C4-2B (cell line): ENCODE measurements around the gene PHC3.

ENCODE experiments used
- H3K27ac ChIP-seq: fragments of 450-650 bp; 2 replicates; pipeline ENCODE4 v1.5.1; 2017
- ZFX ChIP-seq: fragments of 450-650 bp; IDR thresholded peaks from 2 replicates; pipeline ENCODE4 v1.6.1; 2017
- TF ChIP-seq, protein P1 (sequence below): fragments of 450-650 bp; conservative IDR thresholded peaks from 2 replicates; pipeline ENCODE4 v1.5.1; 2017; ENCODE audit warnings: mild to moderate bottlenecking

The PHC3 gene

DNA sequence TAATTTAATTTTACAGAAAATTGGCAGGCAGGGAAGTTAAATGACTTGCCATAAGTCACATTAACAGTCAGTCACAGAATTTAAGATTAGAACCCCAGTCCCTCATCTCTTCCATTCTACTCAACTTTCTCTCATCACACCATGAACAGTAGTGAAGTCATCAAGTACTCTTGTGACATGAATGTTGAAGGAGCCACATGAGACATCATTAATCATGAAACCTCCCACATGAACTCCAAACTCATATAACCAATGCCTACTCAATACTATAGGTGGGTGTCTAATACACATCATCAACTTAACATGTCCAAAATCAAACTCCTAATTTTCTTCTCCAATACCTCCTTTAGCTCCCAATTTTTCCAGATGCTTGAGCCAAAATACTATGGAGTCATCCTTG, 19.5 kb downstream of the PHC3 start:
- TF ChIP-seq, protein P1, sequence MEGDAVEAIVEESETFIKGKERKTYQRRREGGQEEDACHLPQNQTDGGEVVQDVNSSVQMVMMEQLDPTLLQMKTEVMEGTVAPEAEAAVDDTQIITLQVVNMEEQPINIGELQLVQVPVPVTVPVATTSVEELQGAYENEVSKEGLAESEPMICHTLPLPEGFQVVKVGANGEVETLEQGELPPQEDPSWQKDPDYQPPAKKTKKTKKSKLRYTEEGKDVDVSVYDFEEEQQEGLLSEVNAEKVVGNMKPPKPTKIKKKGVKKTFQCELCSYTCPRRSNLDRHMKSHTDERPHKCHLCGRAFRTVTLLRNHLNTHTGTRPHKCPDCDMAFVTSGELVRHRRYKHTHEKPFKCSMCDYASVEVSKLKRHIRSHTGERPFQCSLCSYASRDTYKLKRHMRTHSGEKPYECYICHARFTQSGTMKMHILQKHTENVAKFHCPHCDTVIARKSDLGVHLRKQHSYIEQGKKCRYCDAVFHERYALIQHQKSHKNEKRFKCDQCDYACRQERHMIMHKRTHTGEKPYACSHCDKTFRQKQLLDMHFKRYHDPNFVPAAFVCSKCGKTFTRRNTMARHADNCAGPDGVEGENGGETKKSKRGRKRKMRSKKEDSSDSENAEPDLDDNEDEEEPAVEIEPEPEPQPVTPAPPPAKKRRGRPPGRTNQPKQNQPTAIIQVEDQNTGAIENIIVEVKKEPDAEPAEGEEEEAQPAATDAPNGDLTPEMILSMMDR, result no peak
- TF ChIP-seq ZFX, result no peak
- no peak overlapping the region for H3K27ac ChIP-seq

DNA sequence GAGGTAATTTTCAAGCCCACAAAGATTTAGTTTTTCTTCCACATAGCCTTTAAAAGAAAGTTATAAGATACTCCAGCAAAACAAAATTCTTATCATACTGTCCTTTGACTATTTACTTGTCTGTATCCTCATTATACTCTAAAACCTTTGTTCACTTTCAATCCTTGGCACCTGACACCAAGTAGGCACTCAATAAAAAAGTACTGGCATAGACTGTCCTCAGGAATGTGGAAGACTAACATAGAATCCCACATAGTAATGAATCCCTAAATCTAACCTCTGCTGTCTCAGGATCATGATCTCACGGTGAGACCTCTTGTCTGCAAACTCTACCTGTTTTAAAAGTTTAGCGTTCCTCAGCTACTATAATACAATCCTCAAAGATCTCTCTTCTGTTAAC, 21.6 kb downstream of the PHC3 start:
- H3K27ac ChIP-seq, result no peak overlapping the region
- TF ChIP-seq, protein P1, result no peak
- no peak for TF ChIP-seq ZFX

GRCh38 chr3:170159459-170159858, 22.1 kb downstream of the PHC3 start:
- no peak overlapping the region; the same call in 1 of the 2 replicates for H3K27ac ChIP-seq

GRCh38 chr3:170155604-170156003, 25.9 kb downstream of the PHC3 start:
- no peak overlapping the region for H3K27ac ChIP-seq
- TF ChIP-seq, protein P1, result no peak
- TF ChIP-seq ZFX, result no peak

More at GRCh38 chr3:170159459-170159858, 22.1 kb downstream of the PHC3 start:
- TF ChIP-seq, protein P1, result no peak
- no peak for TF ChIP-seq ZFX

DNA sequence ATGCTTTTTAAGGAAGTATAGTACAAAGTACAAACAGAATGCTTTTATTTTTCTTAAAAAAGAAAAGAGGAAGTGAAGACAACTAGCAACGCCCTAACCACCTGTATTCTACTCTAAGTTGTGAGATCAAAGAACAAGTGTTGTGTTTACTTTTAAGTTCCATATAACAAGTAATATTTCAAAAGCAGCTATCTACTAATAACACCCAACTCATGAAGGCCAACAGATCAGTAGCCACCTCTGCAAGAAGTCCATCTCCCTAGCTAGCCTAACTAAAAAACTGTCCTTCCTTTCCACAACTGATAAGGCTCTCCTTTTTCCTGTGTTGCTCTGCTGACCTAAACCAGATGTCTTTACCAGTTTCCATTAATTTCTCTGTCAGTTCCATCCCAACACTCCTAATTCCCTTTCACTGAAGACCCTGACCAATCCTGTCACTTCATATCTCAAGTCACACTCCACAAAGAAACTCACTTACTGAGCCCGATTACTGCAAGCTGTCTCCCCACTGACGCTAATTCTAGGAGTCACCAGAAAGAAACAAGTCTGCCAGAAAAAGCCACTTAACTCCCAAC, 26.9 kb downstream of the PHC3 start:
- H3K27ac ChIP-seq, result no peak overlapping the region

DNA sequence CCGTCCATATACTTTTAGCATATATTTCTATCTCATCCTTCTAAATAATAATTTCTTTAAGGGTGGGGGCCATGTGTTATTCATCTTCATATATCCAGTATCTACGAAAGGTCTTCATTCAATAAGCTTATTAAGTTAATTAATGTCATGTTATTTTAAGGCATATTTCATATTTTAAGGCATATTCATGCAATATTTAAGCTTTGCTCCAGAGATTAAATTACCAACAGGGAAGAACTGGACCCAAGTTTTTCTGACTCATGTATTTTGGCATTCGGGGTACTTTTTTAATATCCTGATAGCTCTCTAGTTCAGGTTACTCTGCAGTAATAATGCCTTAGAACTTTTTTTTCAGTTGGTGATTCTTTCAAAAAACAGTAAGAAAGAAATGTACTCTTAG, 27.4 kb downstream of the PHC3 start:
- H3K27ac ChIP-seq, result no peak overlapping the region
- TF ChIP-seq, protein P1, result no peak

More for the DNA sequence above, 26.9 kb downstream of the PHC3 start:
- TF ChIP-seq ZFX, result no peak
- TF ChIP-seq, protein P1, result no peak

DNA sequence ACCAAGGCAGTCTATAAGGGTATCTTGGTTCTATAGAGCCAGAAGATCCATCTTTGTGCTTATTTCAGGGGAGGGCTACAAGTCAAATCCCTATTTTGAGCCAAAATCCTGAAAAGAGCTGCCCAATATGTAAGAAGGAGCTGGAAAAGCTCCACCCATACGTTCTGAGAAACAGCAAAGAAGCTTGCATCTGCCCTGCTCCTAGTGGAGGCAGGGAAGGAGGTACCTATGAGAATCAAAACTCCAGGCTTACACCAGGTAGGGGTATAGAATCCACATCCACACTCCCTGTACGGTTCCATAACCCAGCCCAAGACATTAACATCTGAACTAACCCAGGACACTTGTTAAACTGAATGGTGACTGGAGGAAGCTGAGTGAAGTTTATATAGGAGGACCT, 30.0 kb downstream of the PHC3 start:
- no peak overlapping the region for H3K27ac ChIP-seq
- TF ChIP-seq, protein P1, result no peak
- TF ChIP-seq ZFX, result no peak
